Stimulated activated CD4-positive, alpha-beta T cell treated with anti-CD3 and anti-CD28 coated beads, Interleukin-15, amount 100 ng/mL, for 24 hours (primary cell): ENCODE results near the gene USP24.

Experiments
- DNase-seq: peaks from one replicate; pipeline ENCODE4 v3.0.0-alpha.2; 2020

The USP24 gene, protein sequence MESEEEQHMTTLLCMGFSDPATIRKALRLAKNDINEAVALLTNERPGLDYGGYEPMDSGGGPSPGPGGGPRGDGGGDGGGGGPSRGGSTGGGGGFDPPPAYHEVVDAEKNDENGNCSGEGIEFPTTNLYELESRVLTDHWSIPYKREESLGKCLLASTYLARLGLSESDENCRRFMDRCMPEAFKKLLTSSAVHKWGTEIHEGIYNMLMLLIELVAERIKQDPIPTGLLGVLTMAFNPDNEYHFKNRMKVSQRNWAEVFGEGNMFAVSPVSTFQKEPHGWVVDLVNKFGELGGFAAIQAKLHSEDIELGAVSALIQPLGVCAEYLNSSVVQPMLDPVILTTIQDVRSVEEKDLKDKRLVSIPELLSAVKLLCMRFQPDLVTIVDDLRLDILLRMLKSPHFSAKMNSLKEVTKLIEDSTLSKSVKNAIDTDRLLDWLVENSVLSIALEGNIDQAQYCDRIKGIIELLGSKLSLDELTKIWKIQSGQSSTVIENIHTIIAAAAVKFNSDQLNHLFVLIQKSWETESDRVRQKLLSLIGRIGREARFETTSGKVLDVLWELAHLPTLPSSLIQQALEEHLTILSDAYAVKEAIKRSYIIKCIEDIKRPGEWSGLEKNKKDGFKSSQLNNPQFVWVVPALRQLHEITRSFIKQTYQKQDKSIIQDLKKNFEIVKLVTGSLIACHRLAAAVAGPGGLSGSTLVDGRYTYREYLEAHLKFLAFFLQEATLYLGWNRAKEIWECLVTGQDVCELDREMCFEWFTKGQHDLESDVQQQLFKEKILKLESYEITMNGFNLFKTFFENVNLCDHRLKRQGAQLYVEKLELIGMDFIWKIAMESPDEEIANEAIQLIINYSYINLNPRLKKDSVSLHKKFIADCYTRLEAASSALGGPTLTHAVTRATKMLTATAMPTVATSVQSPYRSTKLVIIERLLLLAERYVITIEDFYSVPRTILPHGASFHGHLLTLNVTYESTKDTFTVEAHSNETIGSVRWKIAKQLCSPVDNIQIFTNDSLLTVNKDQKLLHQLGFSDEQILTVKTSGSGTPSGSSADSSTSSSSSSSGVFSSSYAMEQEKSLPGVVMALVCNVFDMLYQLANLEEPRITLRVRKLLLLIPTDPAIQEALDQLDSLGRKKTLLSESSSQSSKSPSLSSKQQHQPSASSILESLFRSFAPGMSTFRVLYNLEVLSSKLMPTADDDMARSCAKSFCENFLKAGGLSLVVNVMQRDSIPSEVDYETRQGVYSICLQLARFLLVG (N-terminal part only)

GRCh38 chr1:55215194-55216021 is at the start of gene USP24:
TSS of gene USP24 (minus strand) at chr1:55215364. CDS start at chr1:55215113, 251 bp downstream.
- peak; percentile 82 for DNase-seq

- DNase-seq, result no peak
Measured at GRCh38 chr1:55262822-55263221, 47.7 kb upstream of the USP24 start.

- DNase-seq, result no peak
Measured at GRCh38 chr1:55259911-55260609, 44.9 kb upstream of the USP24 start.

DNA sequence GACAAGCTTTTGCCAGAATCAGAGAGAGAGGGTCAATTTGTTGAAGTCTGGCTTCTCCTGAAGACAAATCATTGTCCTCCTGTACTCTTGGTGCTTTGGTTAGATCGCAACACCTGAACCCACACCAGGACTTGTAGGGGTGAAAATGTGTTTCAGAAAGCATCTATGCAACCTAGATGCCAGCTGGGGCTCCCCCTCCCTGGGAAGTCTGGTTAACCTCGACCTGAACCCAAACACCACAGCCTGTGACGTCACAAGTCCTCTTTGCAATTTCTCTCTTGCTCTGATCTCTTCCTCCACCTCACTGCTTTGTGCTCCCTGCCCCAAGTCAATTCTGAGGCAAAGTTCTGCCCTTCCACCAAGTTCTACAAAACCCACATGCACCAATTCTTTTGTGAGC is 42.8 kb upstream of the USP24 start:
- DNase-seq, result peak; percentile 28

DNA sequence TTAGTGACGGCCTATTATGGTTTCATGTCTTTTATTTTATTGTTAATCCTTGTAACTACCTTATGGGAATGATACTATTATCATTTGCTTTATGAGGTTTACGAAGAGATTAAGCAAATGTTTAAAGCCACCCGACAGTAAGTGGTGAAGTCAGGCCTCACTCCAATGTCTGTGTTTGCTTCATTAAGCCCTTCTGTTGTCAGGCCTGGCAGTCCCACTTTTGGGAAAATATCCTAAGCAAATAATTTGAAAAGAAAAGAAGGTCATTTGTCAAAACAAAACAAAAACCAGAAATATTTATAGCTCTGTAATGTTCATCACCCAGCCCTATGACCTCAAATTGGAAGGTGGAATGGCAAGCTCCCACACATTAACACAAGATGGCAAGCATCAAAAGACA is 40.7 kb upstream of the USP24 start:
- DNase-seq, result no peak

GRCh38 chr1:55252942-55253589 is 37.9 kb upstream of the USP24 start:
- no peak for DNase-seq

DNA sequence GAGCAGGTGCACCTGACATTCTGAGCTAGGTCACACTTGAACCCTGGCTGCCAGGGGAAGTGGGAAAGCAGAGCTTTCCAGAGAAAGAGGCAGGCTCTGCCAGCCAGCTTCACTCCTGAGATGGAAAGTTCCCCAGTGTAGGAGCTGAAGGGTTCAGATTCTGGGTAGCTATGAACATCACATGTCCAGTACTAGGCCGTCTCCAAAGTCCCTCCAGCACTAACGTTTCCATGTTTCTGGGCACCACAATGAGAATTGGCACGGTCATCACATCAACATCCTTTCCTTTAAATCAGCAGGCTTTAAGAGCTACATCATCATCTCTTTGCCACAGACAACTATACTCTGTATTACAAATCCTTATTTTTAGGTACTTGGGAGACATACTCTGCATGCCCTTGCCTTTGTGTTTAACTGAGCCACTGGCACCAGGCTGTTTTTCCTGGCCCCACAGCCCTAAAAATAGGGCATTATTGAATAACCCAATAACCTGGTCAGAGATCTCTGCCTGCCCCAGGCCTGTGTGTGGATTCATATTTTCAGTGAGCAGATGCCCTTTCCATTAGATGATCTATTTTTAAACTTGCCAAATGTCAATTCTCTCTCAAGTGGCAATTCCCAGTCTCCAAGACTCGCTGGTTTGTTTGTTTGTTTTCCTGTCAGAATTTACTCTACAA is 35.4 kb upstream of the USP24 start:
- DNase-seq, result no peak

DNA sequence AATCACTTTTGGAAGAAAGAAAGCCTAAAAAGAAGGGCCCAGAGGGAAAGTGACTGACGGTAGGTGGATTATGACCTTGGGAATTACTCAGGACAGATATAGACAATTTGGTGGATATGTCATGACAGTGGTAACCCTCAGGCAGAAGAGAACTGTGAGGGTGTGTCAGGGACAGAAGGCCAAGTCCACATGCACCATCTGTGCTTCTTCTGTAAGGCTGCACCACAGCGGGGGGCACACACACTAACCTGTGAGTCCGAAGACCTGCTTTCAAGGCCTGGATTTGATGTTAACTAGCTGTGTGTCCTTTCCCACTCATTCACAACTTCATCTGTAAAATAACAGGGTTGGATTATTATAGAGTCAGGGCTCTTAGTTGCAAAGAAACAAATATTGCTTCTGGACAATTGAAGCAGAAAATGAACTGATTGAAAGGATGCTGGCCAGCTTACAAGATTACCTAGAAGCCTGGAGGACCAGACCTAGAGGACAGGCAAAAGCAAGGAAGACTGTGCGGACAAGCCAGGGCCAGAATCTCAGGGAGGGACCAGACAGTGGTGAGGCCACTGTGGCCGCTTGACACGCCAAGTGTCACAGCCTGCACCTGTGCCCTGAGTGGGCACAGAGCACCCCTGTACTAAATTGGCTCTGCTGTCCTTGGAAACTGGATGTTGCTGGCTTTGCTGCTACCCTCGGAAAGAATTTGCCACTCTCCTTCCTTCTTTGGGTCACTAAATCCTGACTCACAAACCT is 34.7 kb upstream of the USP24 start:
- DNase-seq, result no peak

DNA sequence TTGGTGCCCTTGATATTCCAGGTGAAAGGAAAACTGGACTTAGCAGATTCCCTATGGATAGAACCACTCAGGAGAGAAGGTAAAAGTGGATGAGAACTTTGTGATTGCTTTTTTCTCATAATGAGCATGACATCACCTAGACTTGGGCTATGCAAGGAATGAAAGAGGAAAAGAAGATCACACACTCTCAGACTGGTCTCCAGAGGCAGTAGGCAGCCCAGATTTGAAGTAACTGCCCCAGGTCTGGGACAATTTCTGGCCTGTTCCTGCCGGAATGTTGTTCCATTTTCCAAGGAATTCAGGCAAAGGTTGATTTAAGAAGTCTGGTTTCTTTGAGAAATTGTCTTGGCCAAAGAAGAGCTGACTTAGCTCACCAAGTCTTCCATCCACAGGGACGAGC is 31.7 kb upstream of the USP24 start:
- DNase-seq, result no peak

DNA sequence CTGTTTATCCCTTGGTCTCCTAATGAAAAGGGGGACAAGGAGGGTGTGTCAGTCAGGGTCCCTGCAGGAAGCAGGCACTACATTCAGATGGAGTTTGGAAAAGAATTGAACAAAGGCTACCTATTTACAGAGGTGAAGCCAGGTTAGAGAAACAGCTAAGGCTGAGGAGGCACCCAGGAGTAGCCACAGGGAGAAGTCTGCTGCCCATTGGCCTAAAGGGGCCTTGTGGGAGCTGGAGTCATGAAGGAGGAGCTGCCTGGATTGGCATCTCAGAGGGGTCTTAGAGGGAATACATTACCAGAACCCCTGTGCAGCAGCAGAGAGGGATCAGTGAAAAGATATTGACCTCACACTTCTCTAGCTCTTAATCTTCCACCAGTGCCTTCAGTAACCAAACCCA is 31.2 kb upstream of the USP24 start:
- no peak for DNase-seq

DNA sequence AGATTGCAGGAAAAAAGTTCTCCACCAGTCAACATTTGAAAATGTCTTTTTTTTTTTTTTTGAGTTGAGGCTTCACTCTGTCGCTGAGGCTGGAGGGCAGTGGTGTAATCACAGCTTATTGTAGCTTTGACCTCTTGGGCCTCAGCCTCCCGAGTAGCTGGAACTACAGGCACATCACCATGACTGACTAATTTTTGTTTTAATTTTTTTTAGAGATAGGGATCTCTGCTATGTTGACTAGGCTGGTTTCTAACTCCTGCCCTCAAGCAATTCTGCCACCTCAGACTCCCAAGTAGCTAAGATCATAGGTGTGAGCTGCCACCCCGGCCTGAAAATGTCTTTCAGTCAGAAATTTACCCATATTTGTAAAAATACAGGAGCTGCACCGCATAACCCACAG is 30.6 kb upstream of the USP24 start:
- DNase-seq, result no peak

DNA sequence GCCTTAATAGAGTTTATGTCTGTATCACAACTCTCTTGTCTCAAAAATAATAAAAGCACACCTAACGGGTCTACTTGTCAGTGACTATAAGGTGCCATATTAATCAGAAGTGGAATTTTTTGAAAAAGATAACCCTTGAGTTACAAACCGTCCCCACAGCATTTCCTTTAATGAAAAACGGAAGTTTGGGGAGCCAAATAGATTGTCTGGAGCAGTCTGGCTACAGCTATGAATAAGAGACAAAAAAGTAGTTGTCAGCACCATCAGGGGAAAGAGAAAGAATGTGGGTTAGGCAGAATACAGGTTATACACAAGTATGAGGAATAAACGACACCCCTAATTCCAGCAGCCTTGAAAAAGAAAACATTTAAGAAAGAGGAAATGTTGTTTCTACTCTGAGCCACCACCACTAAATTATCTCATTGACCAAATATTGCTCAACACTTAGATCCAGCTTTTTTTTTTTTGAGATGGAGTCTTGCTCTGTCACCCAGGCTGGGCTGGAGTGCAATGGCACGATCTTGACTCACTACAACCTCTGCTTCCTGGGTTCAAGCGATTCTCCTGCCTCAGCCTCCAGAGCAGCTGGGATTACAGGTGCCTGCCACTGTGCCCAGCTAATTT is 29.4 kb upstream of the USP24 start:
- DNase-seq, result no peak

GRCh38 chr1:55243655-55244054 is 28.5 kb upstream of the USP24 start:
- DNase-seq, result no peak

GRCh38 chr1:55239548-55239947 is 24.4 kb upstream of the USP24 start:
- no peak for DNase-seq

DNA sequence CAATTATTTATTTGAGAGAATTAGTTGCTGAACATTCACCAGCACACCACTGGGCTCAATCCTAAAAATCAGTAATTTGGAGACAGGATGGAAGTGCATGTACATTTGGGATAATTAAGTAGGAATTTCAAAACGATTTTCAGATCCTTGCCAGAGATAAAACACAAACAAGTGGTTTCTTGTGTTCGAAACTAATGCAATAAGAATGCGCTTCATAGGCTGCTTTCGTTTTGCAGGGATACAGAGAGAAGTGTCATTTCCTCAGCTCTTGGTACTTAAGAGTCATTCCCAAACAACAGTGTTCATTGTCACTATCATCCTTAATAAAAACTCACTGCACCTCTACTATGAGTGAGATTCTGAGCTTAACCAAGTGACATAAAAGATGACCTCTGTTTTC is 20.6 kb upstream of the USP24 start:
- DNase-seq, result no peak

GRCh38 chr1:55234016-55234415 is 18.9 kb upstream of the USP24 start:
- no peak for DNase-seq

DNA sequence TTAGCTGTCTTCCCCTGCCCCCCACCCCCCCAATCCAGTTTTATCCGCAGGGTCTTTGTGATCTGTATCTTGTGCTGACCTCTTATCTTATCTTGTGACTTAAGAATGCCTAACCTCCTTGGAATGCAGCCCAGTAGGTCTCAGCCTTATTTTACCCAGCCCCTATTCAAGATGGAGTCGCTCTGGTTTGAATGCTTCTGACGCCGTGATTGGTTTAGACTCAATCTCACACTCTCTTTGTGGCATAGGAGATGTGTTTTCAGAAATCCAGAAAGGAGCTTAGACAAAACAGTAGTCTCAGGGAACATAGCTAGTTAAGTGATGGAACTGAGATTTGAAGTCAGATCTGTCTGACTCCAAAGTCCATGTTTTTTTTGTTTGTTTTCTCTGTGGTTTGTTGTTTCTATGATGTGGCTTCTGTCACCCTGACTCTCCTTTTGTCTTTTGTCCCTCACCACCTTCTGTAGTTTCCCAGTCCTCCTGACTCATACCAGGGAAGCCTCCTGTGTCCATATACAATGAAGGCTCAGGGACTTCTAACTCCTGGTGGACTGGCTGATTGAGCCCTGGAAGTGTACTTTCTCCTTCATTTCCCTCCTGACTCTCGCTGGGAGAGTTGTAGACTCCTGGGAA is 18.1 kb upstream of the USP24 start:
- no peak for DNase-seq

GRCh38 chr1:55232448-55233144 is 17.4 kb upstream of the USP24 start:
- no peak for DNase-seq
